HEK293 (cell line): ENCODE data around the gene ZNF302.

Experiments used
- KLF1 ChIP-seq: fragments of 450-650 bp; formaldehyde crosslinking; IDR thresholded peaks from 2 replicates; pipeline ENCODE4 v1.5.1; 2016; ENCODE audit warnings: missing biosample characterization, missing genetic modification characterization
- SCRT2 ChIP-seq: fragments of 450-650 bp; formaldehyde crosslinking; IDR thresholded peaks from 2 replicates; pipeline ENCODE4 v1.5.1; 2016; ENCODE audit warnings: missing biosample characterization, missing genetic modification characterization
- SP7 ChIP-seq: fragments of 450-650 bp; formaldehyde crosslinking; IDR thresholded peaks from 2 replicates; pipeline ENCODE4 v1.5.1; 2016; ENCODE audit warnings: missing biosample characterization, missing genetic modification characterization
- WT1 ChIP-seq: fragments of 450-650 bp; formaldehyde crosslinking; IDR thresholded peaks from 2 replicates; pipeline ENCODE4 v1.5.1; 2016; ENCODE audit warnings: missing biosample characterization, missing genetic modification characterization
- ZBTB1 ChIP-seq: fragments of 450-650 bp; formaldehyde crosslinking; IDR thresholded peaks from 2 replicates; pipeline ENCODE4 v1.5.1; 2016; ENCODE audit warnings: missing biosample characterization, missing genetic modification characterization
- ZBTB17 ChIP-seq: fragments of 450-650 bp; formaldehyde crosslinking; IDR thresholded peaks from 2 replicates; pipeline ENCODE4 v1.5.1; 2016; ENCODE audit warnings: missing biosample characterization, missing genetic modification characterization
- ZFP69B ChIP-seq: fragments of 450-650 bp; formaldehyde crosslinking; IDR thresholded peaks from 2 replicates; pipeline ENCODE4 v1.5.1; 2016; ENCODE audit warnings: missing biosample characterization, missing genetic modification characterization
- ZIC2 ChIP-seq: fragments of 450-650 bp; formaldehyde crosslinking; IDR thresholded peaks from 2 replicates; pipeline ENCODE4 v1.5.1; 2016; ENCODE audit warnings: missing biosample characterization, missing genetic modification characterization
- ZNF138 ChIP-seq: fragments of 450-650 bp; formaldehyde crosslinking; IDR thresholded peaks from 2 replicates; pipeline ENCODE4 v1.5.1; 2016; ENCODE audit warnings: missing biosample characterization, missing genetic modification characterization, borderline replicate concordance
- ZNF23 ChIP-seq: fragments of 450-650 bp; formaldehyde crosslinking; IDR thresholded peaks from 2 replicates; pipeline ENCODE4 v1.5.1; 2016; ENCODE audit warnings: missing biosample characterization, missing genetic modification characterization, borderline replicate concordance
- ZNF324 ChIP-seq: fragments of 450-650 bp; formaldehyde crosslinking; IDR thresholded peaks from 2 replicates; pipeline ENCODE4 v1.5.1; 2016; ENCODE audit warnings: missing biosample characterization, missing genetic modification characterization
- ZNF394 ChIP-seq: fragments of 450-650 bp; formaldehyde crosslinking; IDR thresholded peaks from 2 replicates; pipeline ENCODE4 v1.5.1; 2016; ENCODE audit warnings: missing biosample characterization, missing genetic modification characterization, mild to moderate bottlenecking, moderate library complexity, borderline replicate concordance
- ZNF416 ChIP-seq: fragments of 450-650 bp; formaldehyde crosslinking; IDR thresholded peaks from 2 replicates; pipeline ENCODE4 v1.5.1; 2016; ENCODE audit warnings: missing biosample characterization, missing genetic modification characterization
- ZNF433 ChIP-seq: fragments of 450-650 bp; formaldehyde crosslinking; IDR thresholded peaks from 2 replicates; pipeline ENCODE4 v1.5.1; 2016; ENCODE audit warnings: missing biosample characterization, missing genetic modification characterization, low read depth
- ZNF549 ChIP-seq: fragments of 450-650 bp; IDR thresholded peaks from 2 replicates; pipeline ENCODE4 v1.5.1; 2018; ENCODE audit warnings: missing biosample characterization, missing genetic modification characterization, mild to moderate bottlenecking, inconsistent platforms, moderate library complexity
- ZNF560 ChIP-seq: fragments of 450-650 bp; formaldehyde crosslinking; IDR thresholded peaks from 2 replicates; pipeline ENCODE4 v1.5.1; 2017; ENCODE audit warnings: missing biosample characterization, missing genetic modification characterization, borderline replicate concordance
- ZNF561 ChIP-seq: fragments of 450-650 bp; IDR thresholded peaks from 2 replicates; pipeline ENCODE4 v1.5.1; 2018; ENCODE audit warnings: missing biosample characterization, missing genetic modification characterization, borderline replicate concordance
- ZNF621 ChIP-seq: fragments of 450-650 bp; formaldehyde crosslinking; IDR thresholded peaks from 2 replicates; pipeline ENCODE4 v1.5.1; 2017; ENCODE audit warnings: missing biosample characterization, missing genetic modification characterization
- ZNF658 ChIP-seq: fragments of 450-650 bp; formaldehyde crosslinking; IDR thresholded peaks from 2 replicates; pipeline ENCODE4; 2016; ENCODE audit warnings: missing biosample characterization, missing genetic modification characterization
- ZNF664 ChIP-seq: fragments of 450-650 bp; formaldehyde crosslinking; IDR thresholded peaks from 2 replicates; pipeline ENCODE4 v1.5.1; 2016; ENCODE audit warnings: missing biosample characterization, missing genetic modification characterization
- ZNF707 ChIP-seq: fragments of 450-650 bp; formaldehyde crosslinking; IDR thresholded peaks from 2 replicates; pipeline ENCODE4 v1.5.1; 2016; ENCODE audit warnings: missing biosample characterization, missing genetic modification characterization
- ZNF830 ChIP-seq: fragments of 450-650 bp; IDR thresholded peaks from 2 replicates; pipeline ENCODE4 v1.5.0; 2018; ENCODE audit warnings: missing biosample characterization, missing genetic modification characterization, low read depth, mild to moderate bottlenecking, moderate library complexity
- ZNF837 ChIP-seq: fragments of 450-650 bp; formaldehyde crosslinking; IDR thresholded peaks from 2 replicates; pipeline ENCODE4 v1.5.1; 2016; ENCODE audit warnings: missing biosample characterization, missing genetic modification characterization
- TF ChIP-seq, protein P1 (sequence below): fragments of 450-650 bp; formaldehyde crosslinking; IDR thresholded peaks from 2 replicates; pipeline ENCODE4 v1.5.1; 2016; ENCODE audit warnings: missing biosample characterization, missing genetic modification characterization, borderline replicate concordance
- TF ChIP-seq, protein P2 (sequence below): fragments of 450-650 bp; formaldehyde crosslinking; IDR thresholded peaks from 2 replicates; pipeline ENCODE4 v1.5.1; 2016; ENCODE audit warnings: missing biosample characterization, missing genetic modification characterization
- TF ChIP-seq, protein P3 (sequence below): fragments of 450-650 bp; IDR thresholded peaks from 2 replicates; pipeline ENCODE4 v1.5.1; 2018; ENCODE audit warnings: missing biosample characterization, mild to moderate bottlenecking, missing genetic modification characterization
- TF ChIP-seq, protein P4 (sequence below): fragments of 450-650 bp; formaldehyde crosslinking; IDR thresholded peaks from 2 replicates; pipeline ENCODE4 v1.5.1; 2016; ENCODE audit warnings: missing biosample characterization, missing genetic modification characterization
- TF ChIP-seq, protein P5 (sequence below): fragments of 450-650 bp; formaldehyde crosslinking; IDR thresholded peaks from 2 replicates; pipeline ENCODE4 v1.5.1; 2016; ENCODE audit warnings: missing biosample characterization, missing genetic modification characterization

The ZNF302 gene

DNA sequence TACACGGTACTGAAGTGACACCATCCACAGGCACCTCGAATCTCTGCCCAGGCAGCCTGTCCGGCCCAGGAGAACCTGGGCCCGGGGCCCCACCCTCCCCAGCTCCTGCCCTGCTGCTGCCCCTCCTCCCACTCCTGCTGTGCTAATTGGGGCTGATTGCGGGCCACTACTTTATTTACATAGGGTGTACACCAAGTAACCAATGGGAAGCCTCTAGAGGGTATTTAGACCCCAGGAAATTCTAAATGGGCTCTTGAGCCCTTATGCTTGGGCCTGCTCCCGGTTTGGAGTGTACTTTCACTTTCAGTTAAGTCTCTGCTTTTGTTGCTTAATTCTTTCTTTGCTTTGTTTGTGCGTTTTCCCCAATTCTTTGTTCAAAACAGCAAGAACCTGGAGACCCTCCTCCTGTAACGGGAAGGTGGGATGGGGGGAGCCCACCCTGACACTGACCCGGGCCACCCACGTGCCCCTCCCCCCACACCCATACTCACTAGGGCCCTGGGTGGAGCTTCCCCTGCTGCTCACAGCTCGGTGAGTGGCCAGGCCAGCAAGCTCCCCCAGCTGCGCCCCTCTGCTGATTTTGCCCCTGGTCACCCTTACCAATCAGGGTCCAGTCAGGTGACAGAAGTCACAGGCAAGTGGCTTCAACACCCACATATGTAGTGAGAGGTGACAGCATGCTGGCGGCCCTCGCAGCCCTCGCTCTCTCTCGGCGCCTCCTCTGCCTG lies 10.0 kb upstream of the ZNF302 start (continued):
- TF ChIP-seq WT1 (0 out of 2 replicates have a peak, but pooled peaks have one; percentile 36), ZNF664 (tag by site-specific recombination) (no peak), ZIC2 (tag by site-specific recombination) (peak; percentile 89), ZNF837 (no peak), ZNF23 (tag by site-specific recombination) (no peak), ZBTB17 (tag by site-specific recombination) (no peak), ZNF830 (tag by site-specific recombination) (no peak), ZNF621 (no peak), ZNF549 (tag by site-specific recombination) (no peak), ZNF561 (no peak), ZNF658 (tag by site-specific recombination) (no peak), ZNF324 (no peak), ZNF394 (tag by site-specific recombination) (no peak), ZNF433 (tag by site-specific recombination) (no peak), KLF1 (tag by site-specific recombination) (peak; percentile 68), ZNF138 (no peak), ZBTB1 (tag by site-specific recombination) (no peak), ZNF416 (tag by site-specific recombination) (no peak), SP7 (no peak; the same call in 1 of the 2 replicates), ZNF707 (tag by site-specific recombination) (no peak), ZFP69B (tag by site-specific recombination) (0 out of 2 replicates have a peak, but pooled peaks have one; percentile 29), SCRT2 (no peak), ZNF560 (tag by site-specific recombination) (no peak)
- TF ChIP-seq, protein P1, sequence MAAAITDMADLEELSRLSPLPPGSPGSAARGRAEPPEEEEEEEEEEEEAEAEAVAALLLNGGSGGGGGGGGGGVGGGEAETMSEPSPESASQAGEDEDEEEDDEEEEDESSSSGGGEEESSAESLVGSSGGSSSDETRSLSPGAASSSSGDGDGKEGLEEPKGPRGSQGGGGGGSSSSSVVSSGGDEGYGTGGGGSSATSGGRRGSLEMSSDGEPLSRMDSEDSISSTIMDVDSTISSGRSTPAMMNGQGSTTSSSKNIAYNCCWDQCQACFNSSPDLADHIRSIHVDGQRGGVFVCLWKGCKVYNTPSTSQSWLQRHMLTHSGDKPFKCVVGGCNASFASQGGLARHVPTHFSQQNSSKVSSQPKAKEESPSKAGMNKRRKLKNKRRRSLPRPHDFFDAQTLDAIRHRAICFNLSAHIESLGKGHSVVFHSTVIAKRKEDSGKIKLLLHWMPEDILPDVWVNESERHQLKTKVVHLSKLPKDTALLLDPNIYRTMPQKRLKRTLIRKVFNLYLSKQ, result no peak
- TF ChIP-seq, protein P2, sequence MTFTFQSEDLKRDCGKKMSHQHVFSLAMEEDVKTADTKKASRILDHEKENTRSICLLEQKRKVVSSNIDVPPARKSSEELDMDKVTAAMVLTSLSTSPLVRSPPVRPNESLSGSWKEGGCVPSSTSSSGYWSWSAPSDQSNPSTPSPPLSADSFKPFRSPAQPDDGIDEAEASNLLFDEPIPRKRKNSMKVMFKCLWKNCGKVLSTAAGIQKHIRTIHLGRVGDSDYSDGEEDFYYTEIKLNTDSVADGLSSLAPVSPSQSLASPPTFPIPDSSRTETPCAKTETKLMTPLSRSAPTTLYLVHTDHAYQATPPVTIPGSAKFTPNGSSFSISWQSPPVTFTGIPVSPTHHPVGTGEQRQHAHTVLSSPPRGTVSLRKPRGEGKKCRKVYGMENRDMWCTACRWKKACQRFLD (tag by site-specific recombination), result no peak
- TF ChIP-seq, protein P3, sequence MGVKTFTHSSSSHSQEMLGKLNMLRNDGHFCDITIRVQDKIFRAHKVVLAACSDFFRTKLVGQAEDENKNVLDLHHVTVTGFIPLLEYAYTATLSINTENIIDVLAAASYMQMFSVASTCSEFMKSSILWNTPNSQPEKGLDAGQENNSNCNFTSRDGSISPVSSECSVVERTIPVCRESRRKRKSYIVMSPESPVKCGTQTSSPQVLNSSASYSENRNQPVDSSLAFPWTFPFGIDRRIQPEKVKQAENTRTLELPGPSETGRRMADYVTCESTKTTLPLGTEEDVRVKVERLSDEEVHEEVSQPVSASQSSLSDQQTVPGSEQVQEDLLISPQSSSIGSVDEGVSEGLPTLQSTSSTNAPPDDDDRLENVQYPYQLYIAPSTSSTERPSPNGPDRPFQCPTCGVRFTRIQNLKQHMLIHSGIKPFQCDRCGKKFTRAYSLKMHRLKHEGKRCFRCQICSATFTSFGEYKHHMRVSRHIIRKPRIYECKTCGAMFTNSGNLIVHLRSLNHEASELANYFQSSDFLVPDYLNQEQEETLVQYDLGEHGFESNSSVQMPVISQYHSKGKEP, result no peak
- TF ChIP-seq, protein P4, sequence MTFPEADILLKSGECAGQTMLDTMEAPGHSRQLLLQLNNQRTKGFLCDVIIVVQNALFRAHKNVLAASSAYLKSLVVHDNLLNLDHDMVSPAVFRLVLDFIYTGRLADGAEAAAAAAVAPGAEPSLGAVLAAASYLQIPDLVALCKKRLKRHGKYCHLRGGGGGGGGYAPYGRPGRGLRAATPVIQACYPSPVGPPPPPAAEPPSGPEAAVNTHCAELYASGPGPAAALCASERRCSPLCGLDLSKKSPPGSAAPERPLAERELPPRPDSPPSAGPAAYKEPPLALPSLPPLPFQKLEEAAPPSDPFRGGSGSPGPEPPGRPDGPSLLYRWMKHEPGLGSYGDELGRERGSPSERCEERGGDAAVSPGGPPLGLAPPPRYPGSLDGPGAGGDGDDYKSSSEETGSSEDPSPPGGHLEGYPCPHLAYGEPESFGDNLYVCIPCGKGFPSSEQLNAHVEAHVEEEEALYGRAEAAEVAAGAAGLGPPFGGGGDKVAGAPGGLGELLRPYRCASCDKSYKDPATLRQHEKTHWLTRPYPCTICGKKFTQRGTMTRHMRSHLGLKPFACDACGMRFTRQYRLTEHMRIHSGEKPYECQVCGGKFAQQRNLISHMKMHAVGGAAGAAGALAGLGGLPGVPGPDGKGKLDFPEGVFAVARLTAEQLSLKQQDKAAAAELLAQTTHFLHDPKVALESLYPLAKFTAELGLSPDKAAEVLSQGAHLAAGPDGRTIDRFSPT (tag by site-specific recombination), result no peak
- TF ChIP-seq, protein P5, sequence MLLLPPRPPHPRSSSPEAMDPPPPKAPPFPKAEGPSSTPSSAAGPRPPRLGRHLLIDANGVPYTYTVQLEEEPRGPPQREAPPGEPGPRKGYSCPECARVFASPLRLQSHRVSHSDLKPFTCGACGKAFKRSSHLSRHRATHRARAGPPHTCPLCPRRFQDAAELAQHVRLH (tag by site-specific recombination), result no peak
- TF ChIP-seq, all 188 proteins: peak for 25
